Ovary (tissue), 3 donors: ENCODE data around the gene CTNNBL1.

ENCODE experiments used
- EP300 ChIP-seq: sonication (generic); formaldehyde crosslinking; IDR thresholded peaks from one replicate; pipeline ENCODE4 v1.6.1; 2017; ENCODE audit warnings: antibody characterized with exemption
- POLR2A ChIP-seq: fragments of 450-650 bp; IDR thresholded peaks from one replicate; pipeline ENCODE4 v1.6.1; 2017; ENCODE audit warnings: antibody characterized with exemption, mild to moderate bottlenecking, moderate library complexity
- TF ChIP-seq, protein P1 (sequence below), 3 donors: fragments of 450-650 bp in 2 of 3; fragments of 200-600 bp in 1 of 3; IDR thresholded peaks; one replicate each; pipeline versions ENCODE4 v1.5.1 to v1.8.0; 2016 to 2022; ENCODE audit warnings: antibody characterized with exemption in 3 of 3, mild to moderate bottlenecking in 1 of 3
- donor health status: DM: no; HTN: no; CAD: no.

DNA sequence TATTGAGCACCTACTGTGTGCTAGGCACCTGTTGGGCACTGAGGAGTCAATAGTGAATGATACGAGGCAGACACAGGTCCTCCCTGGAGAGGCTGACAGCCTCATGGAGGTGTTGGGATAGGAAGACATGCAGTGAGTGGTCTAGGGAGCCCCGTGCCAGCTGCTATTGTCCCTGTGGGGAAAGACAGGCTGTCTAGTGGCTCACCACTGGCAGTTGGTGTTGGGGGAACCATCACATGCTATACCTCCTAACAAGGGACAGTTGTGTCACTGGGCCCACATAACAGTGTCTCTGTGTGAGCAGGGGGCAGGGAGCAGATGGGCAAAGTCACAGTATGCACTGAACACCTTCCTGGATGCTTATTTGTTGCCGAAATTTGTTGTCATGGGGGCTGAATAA, 45.9 kb upstream of the CTNNBL1 start:
- TF ChIP-seq, protein P1, sequence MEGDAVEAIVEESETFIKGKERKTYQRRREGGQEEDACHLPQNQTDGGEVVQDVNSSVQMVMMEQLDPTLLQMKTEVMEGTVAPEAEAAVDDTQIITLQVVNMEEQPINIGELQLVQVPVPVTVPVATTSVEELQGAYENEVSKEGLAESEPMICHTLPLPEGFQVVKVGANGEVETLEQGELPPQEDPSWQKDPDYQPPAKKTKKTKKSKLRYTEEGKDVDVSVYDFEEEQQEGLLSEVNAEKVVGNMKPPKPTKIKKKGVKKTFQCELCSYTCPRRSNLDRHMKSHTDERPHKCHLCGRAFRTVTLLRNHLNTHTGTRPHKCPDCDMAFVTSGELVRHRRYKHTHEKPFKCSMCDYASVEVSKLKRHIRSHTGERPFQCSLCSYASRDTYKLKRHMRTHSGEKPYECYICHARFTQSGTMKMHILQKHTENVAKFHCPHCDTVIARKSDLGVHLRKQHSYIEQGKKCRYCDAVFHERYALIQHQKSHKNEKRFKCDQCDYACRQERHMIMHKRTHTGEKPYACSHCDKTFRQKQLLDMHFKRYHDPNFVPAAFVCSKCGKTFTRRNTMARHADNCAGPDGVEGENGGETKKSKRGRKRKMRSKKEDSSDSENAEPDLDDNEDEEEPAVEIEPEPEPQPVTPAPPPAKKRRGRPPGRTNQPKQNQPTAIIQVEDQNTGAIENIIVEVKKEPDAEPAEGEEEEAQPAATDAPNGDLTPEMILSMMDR (IDR thresholded peaks at IDR 0.05), result no peak
- TF ChIP-seq POLR2A (no peak), EP300 (no peak)
